ENCODE measurements around the gene PPIE.

The PPIE gene

DNA sequence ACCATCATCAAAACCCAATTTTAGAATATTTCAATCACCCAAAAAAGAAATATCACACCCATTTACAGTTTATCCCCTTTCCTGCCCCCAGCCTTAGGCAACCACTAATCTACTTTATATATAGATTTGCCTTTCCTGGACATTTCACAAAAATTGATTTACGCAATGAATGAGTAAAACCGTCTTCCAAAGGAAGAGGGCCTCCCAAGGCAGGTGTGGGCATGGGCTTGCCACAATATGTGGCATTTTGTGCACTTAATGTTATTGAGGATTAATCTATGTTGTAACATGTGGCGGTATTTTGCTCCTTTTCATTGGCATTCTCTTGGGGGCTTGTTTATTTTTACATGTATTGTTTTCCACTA lies 61.8 kb downstream of the PPIE start:
- no peak for DNase-seq (ENCODE audit: low read depth in 1 of 2, low spot score in 1 of 2)

- no peak for DNase-seq (ENCODE audit: low read depth in 1 of 2, low spot score in 1 of 2)
Observed at GRCh38 chr1:39802496-39803260, 64.0 kb downstream of the PPIE start.

- no peak for DNase-seq (ENCODE audit: low read depth in 1 of 2, low spot score in 1 of 2)
Observed at GRCh38 chr1:39805385-39805784, 66.7 kb downstream of the PPIE start.

GRCh38 chr1:39808784-39809517 lies 70.3 kb downstream of the PPIE start:
- DNase-seq (ENCODE audit: low read depth in 1 of 2, low spot score in 1 of 2): no peak

DNA sequence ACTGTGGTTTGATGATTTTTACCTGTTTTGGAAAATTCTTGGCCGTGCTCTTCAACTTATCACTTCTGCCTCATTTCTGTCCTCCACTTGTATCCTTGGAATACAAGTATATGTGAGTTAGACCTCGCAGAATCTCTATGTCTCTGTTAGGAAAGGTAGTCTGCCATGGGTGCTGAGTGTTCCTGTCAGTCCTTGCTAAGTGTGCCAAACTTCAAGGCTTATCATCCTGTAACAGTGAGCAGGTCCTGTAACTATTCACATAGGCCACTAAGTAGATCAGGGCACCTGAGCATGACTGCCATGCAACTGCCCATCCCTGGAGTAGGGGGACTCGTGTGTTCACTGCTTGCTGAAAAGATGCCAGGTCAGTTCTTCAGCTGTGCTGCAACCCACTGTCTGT lies 74.2 kb downstream of the PPIE start:
- no peak for DNase-seq (ENCODE audit: low read depth in 1 of 2, low spot score in 1 of 2)

Data from activated T-helper 1 cell treated with anti-CD3 and anti-CD28 coated beads, Interleukin-2, amount 50 U/mL, for 16 hours (primary cell).